Measurements from ENCODE around the gene GRID2. TPM values are rescaled to one million over a fixed set of nuclear protein-coding genes. Genes with fewer than 3 reads are reported as not detected.

GRID2 gene
- total RNA-seq, 1 donor from 2014 or later, result not detected

DNA sequence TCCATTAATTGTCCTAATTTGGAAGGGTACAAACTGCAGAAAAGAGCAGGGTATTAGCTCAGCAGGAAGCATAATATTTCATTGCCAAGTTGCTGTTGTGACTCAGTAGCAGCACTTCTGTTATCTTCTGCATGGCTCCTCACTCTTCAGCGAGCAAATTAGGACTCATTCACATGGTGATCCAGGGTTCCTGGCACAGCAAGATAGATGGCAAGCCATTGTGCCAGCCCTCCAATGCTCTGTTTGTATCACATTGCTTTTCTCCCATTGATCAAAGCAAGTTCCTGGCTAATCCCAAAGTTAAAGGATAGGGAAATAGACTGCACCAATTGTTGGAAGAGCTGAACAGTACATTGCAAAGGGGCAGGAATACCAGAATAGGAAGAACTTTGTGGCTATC is 1142.3 kb downstream of the GRID2 start:
- H3K27me3 Mint-ChIP-seq (ENCODE audit: unreplicated experiment), result peaks cover 12% of the 10 kb centered on the region
- no peaks in the 10 kb centered on the region for H3K9me3 Mint-ChIP-seq (ENCODE audit: unreplicated experiment)
- no peak for DNase-seq (ENCODE audit: extremely low spot score, unreplicated experiment)
- TF ChIP-seq, protein P1, sequence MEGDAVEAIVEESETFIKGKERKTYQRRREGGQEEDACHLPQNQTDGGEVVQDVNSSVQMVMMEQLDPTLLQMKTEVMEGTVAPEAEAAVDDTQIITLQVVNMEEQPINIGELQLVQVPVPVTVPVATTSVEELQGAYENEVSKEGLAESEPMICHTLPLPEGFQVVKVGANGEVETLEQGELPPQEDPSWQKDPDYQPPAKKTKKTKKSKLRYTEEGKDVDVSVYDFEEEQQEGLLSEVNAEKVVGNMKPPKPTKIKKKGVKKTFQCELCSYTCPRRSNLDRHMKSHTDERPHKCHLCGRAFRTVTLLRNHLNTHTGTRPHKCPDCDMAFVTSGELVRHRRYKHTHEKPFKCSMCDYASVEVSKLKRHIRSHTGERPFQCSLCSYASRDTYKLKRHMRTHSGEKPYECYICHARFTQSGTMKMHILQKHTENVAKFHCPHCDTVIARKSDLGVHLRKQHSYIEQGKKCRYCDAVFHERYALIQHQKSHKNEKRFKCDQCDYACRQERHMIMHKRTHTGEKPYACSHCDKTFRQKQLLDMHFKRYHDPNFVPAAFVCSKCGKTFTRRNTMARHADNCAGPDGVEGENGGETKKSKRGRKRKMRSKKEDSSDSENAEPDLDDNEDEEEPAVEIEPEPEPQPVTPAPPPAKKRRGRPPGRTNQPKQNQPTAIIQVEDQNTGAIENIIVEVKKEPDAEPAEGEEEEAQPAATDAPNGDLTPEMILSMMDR (IDR thresholded peaks at IDR 0.05), result no peak
- no peak overlapping the region for H3K27ac Mint-ChIP-seq (ENCODE audit: unreplicated experiment)
- no peak overlapping the region for H3K4me3 Mint-ChIP-seq (ENCODE audit: unreplicated experiment)
- no peaks in the 10 kb centered on the region for H3K36me3 Mint-ChIP-seq (ENCODE audit: unreplicated experiment)
- H3K4me1 Mint-ChIP-seq (ENCODE audit: unreplicated experiment), result no peaks in the 10 kb centered on the region

DNA sequence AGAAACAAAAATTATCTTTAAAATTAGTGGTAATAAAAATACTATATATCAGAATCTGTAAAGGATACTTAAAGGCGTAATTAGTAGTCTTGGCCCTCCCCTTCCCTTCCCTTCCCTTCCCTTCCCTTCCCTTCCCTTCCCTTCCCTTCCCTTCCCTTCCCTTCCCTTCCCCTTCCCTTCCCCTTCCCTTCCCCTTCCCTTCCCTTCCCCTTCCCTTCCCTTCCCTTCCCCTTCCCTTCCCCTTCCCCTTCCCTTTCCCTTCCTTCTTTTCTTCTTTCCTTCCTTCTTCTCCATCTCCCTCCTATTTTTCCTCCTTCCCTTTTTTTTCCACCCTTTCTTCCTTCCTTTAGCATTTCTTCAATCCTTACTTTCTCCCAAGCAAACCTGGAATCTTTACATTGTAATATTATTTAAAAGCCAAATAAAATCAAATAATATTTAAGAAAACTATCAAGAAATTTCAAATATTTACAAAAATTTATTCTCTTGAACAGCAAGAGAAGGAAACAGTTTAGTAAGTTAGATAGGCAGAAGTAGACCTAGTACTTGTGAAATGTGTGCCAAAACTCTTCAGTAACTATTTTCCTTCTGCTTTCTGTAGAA is 1145.0 kb downstream of the GRID2 start:
- Mint-ChIP-seq H3K9me3 (ENCODE audit: unreplicated experiment) (no peaks in the 10 kb centered on the region), H3K36me3 (ENCODE audit: unreplicated experiment) (no peaks in the 10 kb centered on the region), H3K4me1 (ENCODE audit: unreplicated experiment) (no peaks in the 10 kb centered on the region), H3K4me3 (ENCODE audit: unreplicated experiment) (no peak overlapping the region), H3K27ac (ENCODE audit: unreplicated experiment) (no peak overlapping the region), H3K27me3 (ENCODE audit: unreplicated experiment) (peaks cover 6% of the 10 kb centered on the region)
- no peak for DNase-seq (ENCODE audit: extremely low spot score, unreplicated experiment)
- TF ChIP-seq, protein P1 (IDR thresholded peaks at IDR 0.05), result no peak

DNA sequence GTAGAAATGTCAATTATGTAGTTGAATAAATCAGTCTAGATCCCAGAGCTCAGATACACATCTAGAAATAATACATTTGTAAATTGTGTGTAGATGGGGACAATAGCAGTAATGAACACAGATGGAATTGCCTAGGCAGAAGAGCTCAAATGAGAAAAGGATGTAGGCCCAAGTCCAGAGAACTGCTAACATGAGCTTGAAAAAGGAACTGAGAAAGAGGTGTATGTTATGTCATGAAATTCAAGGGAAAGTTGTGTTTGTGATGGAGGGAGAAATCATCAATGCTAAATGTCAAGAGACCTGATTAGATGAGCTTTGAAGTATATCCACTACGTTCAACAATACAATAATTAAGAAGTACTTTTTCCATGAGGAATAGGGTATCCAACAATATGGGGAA is 1148.2 kb downstream of the GRID2 start:
- Mint-ChIP-seq H3K4me1 (ENCODE audit: unreplicated experiment) (no peaks in the 10 kb centered on the region), H3K27me3 (ENCODE audit: unreplicated experiment) (peaks cover 6% of the 10 kb centered on the region), H3K27ac (ENCODE audit: unreplicated experiment) (no peak overlapping the region), H3K9me3 (ENCODE audit: unreplicated experiment) (no peaks in the 10 kb centered on the region), H3K4me3 (ENCODE audit: unreplicated experiment) (no peak overlapping the region), H3K36me3 (ENCODE audit: unreplicated experiment) (no peaks in the 10 kb centered on the region)
- DNase-seq (ENCODE audit: extremely low spot score, unreplicated experiment), result no peak
- TF ChIP-seq, protein P1 (IDR thresholded peaks at IDR 0.05), result no peak

DNA sequence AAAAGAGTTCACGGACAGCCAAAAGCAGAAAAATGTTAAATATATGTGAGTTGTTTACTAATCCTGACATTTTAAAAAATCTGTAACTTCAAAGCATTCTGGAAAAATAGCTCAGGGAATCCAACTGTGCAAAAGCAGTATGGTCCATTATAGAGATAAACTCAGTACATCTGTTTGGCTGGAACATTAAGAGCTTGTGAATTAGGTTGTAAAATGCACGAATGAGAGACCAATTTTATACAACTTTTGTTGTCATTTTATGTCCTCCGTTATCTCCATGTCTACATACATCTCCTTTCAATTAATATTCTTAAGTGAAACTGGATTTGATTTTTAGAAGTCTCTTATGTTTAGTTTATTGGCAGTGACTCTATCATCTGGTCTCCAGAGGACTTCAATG is 1157.8 kb downstream of the GRID2 start:
- no peaks in the 10 kb centered on the region for H3K9me3 Mint-ChIP-seq (ENCODE audit: unreplicated experiment)
- TF ChIP-seq, protein P1 (IDR thresholded peaks at IDR 0.05), result no peak
- no peak overlapping the region for H3K4me3 Mint-ChIP-seq (ENCODE audit: unreplicated experiment)
- H3K36me3 Mint-ChIP-seq (ENCODE audit: unreplicated experiment), result no peaks in the 10 kb centered on the region
- H3K27ac Mint-ChIP-seq (ENCODE audit: unreplicated experiment), result no peak overlapping the region
- no peaks in the 10 kb centered on the region for H3K4me1 Mint-ChIP-seq (ENCODE audit: unreplicated experiment)
- peaks cover 7% of the 10 kb centered on the region for H3K27me3 Mint-ChIP-seq (ENCODE audit: unreplicated experiment)
- no peak for DNase-seq (ENCODE audit: extremely low spot score, unreplicated experiment)

DNA sequence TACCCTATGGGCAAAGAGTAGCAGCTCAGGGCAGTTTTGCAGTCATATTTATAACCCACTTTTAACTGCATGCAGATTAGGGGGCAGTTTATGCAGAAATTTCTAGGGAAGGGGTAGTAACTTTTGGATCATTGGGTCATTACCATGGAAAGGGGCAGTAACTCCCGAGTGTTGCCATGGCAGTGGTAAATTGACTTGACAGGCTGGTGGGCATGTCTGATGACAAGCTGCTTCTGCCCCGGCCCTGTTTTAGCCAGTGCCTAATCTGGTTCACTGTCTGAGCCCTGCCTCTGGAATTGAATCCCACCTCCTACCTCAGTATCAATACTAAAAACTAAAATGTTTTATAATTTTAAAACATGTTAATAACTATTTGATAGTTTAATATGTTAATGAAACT is 1162.7 kb downstream of the GRID2 start:
- no peaks in the 10 kb centered on the region for H3K4me1 Mint-ChIP-seq (ENCODE audit: unreplicated experiment)
- H3K4me3 Mint-ChIP-seq (ENCODE audit: unreplicated experiment), result no peak overlapping the region
- no peak overlapping the region for H3K27ac Mint-ChIP-seq (ENCODE audit: unreplicated experiment)

More for the DNA sequence above, 1162.7 kb downstream of the GRID2 start:
- TF ChIP-seq, protein P1 (IDR thresholded peaks at IDR 0.05), result no peak
- Mint-ChIP-seq H3K36me3 (ENCODE audit: unreplicated experiment) (no peaks in the 10 kb centered on the region), H3K9me3 (ENCODE audit: unreplicated experiment) (no peaks in the 10 kb centered on the region), H3K27me3 (ENCODE audit: unreplicated experiment) (peaks cover 5% of the 10 kb centered on the region)
- no peak for DNase-seq (ENCODE audit: extremely low spot score, unreplicated experiment)
